IPS-18c (cell line): Measurements from ENCODE around the gene SCAPER.
"Not testable (repeated sequence)": the region's sequence is repeated elsewhere in the genome, so short reads cannot be mapped to it uniquely, and the experiment has no call there.

Source experiments
- H3K4me3 ChIP-seq: 2 replicates; pipeline ENCODE4 v1.7.0; 2013; ENCODE audit warnings: low read depth, mild to moderate bottlenecking, low read length, moderate library complexity; ENCODE audit not compliant: insufficient read depth
- H3K9me3 ChIP-seq: one replicate; pipeline ENCODE4 v1.6.1; 2013; ENCODE audit warnings: mild to moderate bottlenecking, low read length, moderate library complexity; ENCODE audit not compliant: control insufficient read depth, insufficient read depth

The SCAPER gene

DNA sequence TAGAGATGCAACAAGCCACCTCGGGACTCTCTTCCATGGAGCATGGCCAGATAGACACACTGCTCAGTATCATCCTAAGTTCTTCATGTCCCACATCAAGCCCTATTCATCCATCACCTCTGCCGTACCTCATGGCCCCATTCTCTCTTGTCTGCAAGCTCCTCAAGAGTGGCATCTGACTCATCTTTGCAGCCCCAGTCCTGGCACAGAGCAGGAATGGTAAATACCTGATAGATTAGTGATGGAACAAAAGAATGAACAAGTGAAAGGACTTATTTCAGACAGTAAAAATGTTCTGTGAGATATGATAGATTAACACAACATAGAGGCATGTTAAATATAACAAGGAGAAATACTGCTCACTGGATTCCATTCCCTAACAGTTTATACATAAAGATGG, 392.2 kb downstream of the SCAPER start:
- H3K9me3 ChIP-seq = no peaks in the 10 kb centered on the region

DNA sequence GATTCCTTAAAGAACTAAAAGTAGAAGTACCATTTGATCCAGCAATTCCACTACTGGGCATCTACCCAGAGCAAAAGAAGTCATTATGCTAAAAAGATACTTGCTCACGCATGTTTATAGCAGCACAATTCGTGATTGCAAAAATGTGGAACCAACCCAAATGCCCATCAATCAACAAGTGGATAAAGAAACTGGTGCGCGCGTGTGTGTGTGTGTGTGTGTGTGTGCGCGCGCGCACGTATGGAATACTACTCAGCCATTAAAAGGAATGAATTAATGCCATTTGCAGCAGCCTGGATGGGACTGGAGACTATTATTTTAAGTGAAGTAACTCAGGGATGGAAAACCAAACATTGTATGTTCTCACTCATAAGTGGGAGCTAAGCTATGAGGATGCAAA, 394.5 kb downstream of the SCAPER start:
- not testable (repeated sequence) for H3K9me3 ChIP-seq, H3K4me3 ChIP-seq

More for the DNA sequence above, 392.2 kb downstream of the SCAPER start:
- no peak overlapping the region for H3K4me3 ChIP-seq

DNA sequence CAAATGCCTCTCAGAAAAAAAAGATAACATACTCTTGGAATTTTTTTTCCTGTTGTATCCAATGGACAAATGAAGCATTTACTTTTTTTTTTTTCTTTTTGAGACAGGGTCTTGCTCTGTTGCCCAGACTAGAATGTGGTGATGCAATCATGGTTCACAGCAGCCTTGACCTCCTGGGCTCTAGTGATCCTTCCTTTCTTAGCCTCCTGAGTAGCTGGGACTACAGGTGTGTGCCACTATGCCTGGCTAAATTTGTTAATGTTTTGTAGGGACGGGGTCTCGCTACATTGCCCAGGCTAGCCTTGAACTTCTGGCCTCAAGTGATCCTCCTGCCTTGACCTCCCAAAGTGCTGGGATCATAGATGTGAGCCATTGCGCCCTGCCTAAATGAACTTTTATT, 401.3 kb downstream of the SCAPER start:
- H3K9me3 ChIP-seq = no peaks in the 10 kb centered on the region
- H3K4me3 ChIP-seq = no peak overlapping the region

DNA sequence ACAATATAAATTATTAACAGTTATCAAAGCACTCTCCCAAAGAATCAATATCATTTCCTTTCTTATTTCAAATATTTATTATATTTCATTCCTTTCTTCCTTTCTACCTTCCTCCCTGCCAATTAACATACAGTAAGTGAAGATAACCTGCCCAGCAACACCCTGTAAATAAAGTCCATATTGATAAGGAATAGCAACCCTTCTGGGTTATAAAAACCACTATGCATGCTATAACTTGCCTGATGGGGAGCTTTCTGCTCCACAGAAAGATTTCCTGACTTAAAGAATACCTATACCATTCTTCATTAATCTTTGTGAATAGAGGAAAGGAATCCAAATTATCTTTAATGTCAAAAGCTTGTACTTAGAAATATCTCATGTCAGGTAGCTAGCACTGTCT, 402.0 kb downstream of the SCAPER start:
- Histone ChIP-seq H3K4me3 (no peak overlapping the region), H3K9me3 (no peaks in the 10 kb centered on the region)

DNA sequence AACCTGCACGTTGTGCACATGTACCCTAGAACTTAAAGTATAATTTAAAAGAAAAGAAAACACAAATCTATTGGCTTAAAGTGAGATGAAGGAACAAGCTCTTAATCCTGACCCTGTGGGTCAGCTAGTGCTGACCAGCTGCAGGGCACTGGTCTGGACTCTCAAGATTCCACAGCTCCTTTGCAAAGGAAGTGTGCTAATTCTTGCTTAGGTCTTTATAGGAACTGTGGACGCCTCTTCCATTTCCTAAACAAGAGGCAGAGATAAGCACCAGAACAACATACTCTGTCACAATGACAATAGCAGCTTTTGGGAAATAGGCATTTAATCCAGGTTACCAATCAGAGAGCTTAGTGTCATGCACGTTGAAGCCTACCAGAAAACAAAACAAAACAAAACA, 402.5 kb downstream of the SCAPER start:
- Histone ChIP-seq H3K9me3 (no peaks in the 10 kb centered on the region), H3K4me3 (no peak overlapping the region)

DNA sequence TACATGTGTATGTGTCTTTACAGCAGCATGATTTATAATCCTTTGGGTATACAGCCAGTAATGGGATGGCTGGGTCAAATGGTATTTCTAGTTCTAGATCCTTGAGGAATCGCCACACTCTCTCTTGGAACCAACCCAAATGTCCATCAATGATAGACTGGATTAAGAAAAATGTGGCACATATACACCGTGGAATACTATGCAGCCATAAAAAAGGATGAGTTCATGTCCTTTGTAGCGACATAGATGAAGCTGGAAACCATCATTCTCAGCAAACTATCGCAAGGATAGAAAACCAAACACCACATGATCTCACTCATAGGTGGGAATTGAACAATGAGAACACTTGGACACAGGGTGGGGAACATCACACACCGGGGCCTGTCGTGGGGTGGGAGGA, 403.0 kb downstream of the SCAPER start:
- not testable (repeated sequence) for H3K4me3 ChIP-seq, H3K9me3 ChIP-seq

DNA sequence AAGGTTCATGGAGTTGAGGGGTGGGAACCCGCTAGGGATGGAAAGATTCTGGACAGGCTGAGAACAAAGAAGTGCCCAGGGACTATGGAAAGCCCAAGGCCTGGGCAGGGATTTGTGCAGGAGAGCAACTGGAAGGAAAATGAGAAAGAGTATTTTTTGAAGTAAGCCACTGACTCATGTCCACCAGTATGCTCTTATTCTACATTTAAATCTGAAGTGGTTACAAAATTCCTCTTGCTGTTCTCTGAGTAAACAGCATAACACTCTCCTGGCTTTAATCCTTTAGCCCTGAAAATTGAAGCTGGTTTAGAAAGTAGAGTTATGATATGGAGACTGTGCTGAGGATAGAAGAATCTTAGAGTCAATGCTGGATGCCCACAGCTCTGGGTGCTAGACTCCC, 403.4 kb downstream of the SCAPER start:
- Histone ChIP-seq H3K9me3 (no peaks in the 10 kb centered on the region), H3K4me3 (no peak overlapping the region)

DNA sequence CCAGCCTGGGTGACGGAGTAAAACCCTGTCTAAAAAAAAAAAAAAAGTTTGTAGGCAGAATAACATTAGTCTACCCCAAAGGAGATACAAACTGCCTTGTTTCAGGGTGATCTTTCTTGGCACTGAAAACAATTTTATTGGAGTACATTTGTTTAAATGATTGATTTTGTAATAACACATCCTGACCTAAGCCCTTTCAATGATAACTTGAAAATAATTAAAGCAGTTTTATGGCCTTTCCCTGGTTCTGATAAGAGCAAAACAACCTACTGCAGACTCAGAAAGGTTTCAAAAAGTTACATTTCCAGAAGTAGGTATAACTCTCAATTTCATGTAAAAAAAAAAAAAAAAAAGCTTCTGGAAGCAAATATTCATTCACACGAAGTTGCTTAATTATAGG, 404.1 kb downstream of the SCAPER start:
- H3K9me3 ChIP-seq = no peaks in the 10 kb centered on the region
- no peak overlapping the region for H3K4me3 ChIP-seq

DNA sequence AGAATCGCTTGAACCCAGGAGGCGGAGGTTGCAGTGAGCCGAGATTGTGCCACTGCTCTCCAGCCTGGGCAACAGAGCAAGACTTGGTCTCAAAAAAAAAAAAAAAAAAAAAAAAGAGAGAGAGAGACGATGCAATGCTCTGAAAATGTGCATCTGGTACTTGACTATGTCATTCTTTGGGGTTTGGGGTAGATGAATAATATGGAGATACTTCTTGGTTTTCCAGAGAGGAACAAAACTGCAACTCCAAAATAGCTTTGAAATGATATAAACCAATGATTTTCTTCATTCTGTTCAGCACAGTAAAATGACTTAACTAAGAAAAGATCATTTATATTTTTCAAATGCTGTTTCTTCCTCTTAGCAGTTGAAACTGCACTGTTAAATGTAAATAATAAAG, 409.7 kb downstream of the SCAPER start:
- no peaks in the 10 kb centered on the region for H3K9me3 ChIP-seq

DNA sequence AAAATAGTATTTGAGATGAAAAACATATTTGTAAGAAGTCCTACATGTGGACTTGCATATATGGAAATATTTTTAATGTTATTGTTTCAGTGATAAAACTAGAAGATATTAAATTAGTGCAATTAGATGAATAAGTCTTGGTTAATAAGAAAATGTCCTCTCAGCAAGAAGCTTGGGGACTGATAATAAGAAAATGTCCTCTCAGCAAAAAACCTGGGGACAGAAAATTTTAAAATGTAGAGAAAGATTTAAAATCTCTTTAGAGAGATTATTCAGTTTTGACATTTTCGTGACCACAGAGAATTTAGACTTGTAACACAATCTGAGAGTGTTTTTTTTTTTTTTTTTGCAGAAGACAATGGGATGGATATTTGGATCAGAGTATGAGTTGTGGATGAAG, 412.6 kb downstream of the SCAPER start:
- no peaks in the 10 kb centered on the region for H3K9me3 ChIP-seq

More for the DNA sequence above, 409.7 kb downstream of the SCAPER start:
- H3K4me3 ChIP-seq = no peak overlapping the region

DNA sequence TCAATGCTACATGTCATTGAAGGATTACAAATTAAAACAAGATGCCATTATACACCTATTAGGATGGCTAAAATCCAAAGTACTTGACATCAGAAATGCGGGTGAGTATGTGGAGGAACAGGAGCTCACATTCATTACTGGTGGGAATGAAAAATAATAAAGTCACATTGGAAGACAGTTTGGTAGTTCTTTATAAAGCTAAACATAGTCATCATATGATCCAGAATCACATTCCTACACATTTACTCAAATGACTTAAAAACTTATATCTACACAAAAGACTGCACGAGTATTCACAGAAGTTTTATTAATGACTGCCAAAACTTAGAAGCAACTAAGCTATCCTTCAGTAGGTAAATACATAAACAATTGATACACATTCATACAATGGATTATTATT, 421.4 kb downstream of the SCAPER start:
- no peak overlapping the region for H3K4me3 ChIP-seq

More for the DNA sequence above, 412.6 kb downstream of the SCAPER start:
- H3K4me3 ChIP-seq = no peak overlapping the region

DNA sequence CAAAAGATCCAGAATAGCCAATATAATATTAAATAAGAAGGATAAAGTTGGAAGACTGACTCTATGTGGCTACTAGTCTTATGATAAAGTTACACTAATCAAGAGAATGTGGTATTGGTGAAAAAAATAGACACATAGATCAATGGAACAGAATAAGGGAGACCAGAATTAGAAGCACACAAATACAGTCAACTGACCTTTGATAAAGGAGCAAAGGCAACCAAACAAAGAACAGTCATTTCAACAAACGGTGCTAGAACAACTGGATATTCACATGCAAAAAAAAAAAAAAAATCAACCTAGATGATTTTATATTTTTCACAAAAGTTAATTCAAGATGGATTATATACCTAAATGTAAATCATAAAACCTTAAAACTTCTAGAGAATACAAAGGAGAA, 422.1 kb downstream of the SCAPER start:
- Histone ChIP-seq H3K9me3 (no peaks in the 10 kb centered on the region), H3K4me3 (no peak overlapping the region)

More for the DNA sequence above, 421.4 kb downstream of the SCAPER start:
- no peaks in the 10 kb centered on the region for H3K9me3 ChIP-seq

DNA sequence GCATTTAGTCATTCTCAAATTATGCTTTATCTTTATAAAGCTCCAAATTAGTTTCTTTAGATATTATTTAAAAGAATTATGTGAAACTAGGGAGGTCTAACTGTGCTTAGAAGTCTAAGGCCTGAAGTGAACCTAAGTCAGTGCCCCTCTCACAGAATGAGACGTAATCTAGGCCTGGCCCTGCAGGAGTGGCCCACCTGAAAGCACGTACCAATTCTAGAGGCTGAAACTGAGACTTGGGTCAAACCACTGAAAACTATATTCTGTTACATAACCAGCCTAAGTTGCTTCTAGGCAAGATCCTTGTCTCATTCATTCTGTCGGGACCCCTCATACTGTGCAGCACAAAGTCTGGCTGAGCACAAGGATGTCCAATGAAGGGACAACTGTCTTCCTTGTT, 424.9 kb downstream of the SCAPER start:
- Histone ChIP-seq H3K4me3 (no peak overlapping the region), H3K9me3 (no peaks in the 10 kb centered on the region)

DNA sequence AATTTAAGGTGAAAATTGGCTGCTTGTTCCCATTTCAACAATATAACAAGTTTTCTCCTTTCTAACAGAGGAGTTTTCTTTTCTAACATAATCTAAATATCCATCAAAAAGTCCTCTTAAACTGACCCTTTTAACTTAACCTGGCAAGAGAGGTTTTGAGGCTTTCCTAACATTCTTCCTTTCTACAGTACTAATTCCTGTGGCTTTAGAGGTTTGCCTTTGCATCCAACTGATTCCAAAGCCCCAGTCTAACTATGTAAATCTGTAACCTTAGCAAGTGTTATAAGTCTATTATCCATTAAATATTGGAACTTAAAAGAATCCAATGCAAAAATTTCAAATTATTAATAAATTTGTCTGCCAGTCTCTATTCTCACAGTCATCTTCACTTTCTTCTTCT, 434.4 kb downstream of the SCAPER start:
- no peaks in the 10 kb centered on the region for H3K9me3 ChIP-seq
- H3K4me3 ChIP-seq = no peak overlapping the region

DNA sequence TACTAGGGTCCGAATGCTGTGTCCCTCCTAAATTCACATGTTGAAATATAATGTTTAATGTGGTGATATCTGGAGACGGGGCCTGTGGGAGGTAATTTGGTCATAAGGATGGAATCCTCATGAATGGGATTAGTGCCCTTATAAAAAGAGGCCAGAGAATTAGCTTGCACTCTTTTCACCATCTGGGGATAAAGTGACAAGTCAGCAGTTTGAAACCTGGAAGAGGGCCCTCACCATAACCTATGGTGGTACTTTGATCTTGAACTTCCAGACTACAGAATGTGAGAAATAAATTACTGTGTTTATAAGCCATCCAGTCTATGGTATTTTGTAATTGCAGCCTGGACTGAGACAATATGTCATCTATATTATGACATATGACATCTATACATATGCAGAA, 436.4 kb downstream of the SCAPER start:
- Histone ChIP-seq H3K4me3 (no peak overlapping the region), H3K9me3 (no peaks in the 10 kb centered on the region)

DNA sequence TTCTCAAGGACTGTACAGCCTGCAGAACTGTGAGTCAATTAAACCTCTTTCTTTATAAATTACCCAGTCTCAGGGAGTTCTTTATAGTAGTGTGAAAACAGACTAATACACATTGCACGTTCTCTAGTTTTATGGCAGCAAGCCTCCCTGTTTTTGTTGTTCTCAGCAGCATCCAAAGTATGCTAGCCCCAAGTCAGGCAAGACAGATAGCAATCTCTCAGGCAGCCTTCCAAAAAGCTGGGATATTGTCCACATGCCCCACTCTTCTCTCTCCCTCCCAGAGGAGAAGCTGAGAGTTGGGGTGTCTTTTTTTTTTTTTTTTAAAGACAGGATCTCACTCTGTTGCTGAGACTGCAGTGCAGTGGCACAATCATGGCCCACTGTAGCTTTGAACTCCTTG, 438.0 kb downstream of the SCAPER start:
- Histone ChIP-seq H3K4me3 (no peak overlapping the region), H3K9me3 (no peaks in the 10 kb centered on the region)

DNA sequence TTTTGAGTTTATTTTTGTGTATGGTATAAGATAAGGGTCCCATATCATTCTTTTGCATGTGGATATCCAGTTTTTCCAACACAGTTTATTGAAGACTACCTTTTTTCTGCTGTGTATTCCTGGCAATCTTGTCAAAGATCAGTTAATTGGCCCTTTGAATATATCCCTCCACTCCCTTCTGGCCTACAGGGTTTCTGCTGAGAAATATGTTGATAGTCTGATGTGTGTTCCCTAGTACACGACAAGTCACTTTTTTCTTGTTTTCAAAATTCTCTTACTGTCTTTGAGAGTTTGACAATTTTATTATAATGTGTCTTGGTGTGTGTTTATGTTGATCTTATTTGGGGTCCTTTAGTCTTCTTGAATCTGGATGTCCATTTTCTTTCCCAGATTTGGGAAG, 439.4 kb downstream of the SCAPER start:
- Histone ChIP-seq H3K9me3 (no peaks in the 10 kb centered on the region), H3K4me3 (no peak overlapping the region)

DNA sequence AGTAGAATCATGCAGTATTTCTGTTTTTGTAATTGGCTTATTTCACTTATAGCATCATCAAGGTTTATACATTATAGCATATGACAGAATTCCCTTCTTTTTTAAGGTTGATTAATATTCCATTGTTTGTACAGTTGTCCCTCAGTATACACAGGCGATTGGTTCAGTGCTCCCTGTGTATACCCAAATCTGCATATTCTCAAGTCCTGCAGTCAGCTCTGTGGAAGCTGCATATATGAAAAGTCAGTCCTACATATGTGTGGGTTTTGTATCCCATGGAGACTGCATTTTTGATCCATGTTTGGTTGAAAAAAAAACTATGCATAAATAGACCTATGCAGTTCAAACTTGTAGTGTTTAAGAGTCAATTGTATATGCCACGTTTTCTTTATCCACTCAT, 440.9 kb downstream of the SCAPER start:
- no peak overlapping the region for H3K4me3 ChIP-seq
- no peaks in the 10 kb centered on the region for H3K9me3 ChIP-seq

DNA sequence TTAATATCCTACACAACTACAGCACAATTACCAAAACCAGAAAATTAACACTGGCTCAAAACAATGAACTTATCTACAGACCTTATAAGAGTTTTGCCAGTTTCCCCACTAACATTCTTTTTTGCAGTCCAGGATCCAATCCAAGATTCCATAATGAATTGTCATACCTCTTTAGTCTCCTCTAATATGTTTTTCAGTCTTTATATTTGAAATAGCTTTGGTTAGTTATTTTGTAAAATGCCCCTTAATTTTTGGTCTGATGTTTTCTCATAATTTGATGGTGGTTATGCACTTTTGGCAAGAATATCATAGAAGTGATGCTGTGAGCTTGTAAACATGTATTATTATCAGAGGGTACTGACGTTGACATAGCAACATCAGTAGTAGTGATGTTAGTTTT, 444.3 kb downstream of the SCAPER start:
- Histone ChIP-seq H3K9me3 (no peaks in the 10 kb centered on the region), H3K4me3 (no peak overlapping the region)

DNA sequence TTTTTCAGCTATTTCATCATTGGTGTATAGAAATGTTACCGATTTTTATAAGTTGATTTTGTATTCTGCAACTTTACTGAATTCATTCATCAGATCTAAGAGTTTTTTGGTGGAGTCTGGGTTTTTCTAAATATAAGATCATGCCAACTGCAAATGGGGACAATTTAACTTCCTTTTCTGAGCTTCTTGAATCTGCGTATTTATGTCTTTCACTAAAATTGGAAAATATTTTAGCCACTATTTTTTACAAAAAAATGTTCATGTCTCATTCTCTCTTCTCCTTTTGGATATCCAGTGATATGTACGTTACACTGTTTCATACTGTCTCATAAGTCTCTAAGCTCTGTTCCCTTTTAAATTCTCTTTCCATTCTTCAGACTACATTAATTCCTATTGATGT, 444.8 kb downstream of the SCAPER start:
- H3K4me3 ChIP-seq = no peak overlapping the region
- no peaks in the 10 kb centered on the region for H3K9me3 ChIP-seq
